HS-27A (cell line): ENCODE data around the gene MTFP1.
"Not testable (repeated sequence)": the region's sequence is repeated elsewhere in the genome, so short reads cannot be mapped to it uniquely, and the experiment has no call there.

Experiments used
- DNase-seq: peaks from one replicate; pipeline ENCODE4 v3.0.0-alpha.2; 2012; ENCODE audit warnings: low read depth, missing footprints

The MTFP1 gene

DNA sequence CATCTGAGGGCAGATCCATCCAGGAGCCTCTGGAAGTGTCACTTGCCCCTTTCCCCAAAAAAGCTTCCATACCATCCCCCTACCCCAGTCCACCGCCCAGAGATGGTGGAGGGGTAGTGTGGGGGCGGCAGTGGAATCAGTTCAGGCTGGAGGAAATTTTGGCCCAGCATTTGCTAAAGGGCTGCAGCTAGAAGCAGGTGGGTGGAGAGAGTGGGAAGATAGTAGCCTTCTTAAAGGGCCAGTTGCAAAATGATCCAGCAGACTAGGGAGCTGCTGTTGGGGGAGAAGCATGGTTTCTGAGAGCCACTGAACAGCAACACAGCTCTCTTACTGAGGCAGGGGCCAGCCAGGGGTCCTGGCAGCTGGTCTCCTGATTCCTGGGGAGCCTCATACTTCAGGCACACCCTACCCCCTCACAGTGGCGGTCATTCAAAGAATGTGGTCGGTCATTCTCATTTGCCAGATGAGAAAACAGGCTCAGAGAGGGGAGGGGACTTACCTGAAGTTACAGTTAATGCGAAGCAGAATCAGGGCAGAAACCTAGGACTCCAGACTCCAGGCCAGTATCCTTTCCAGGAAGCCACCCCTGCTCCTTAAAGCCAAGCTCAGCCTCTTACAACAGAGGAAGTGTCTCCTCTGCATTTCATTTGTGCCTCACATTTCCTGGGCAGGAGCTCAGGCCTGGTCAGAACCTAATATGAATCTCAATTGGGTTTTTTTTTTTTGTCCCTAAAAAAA, 23.4 kb upstream of the MTFP1 start:
- DNase-seq: no peak

DNA sequence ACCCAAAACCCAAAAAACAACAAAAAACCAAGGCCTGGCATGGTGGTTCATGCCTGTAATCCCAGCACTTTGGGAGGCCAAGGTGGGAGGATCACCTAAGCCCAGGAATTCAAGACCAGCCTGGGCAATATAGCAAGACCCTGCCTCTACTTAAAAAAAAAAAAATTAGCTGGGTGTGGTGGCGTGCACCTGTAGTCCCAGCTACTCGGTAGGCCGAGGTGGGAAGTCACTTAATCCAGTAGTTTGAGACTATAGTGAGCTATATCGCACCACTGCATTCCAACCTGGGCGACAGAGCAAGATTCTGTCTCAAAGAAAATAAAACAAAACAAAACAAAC, 22.8 kb upstream of the MTFP1 start:
- DNase-seq: not testable (repeated sequence)

DNA sequence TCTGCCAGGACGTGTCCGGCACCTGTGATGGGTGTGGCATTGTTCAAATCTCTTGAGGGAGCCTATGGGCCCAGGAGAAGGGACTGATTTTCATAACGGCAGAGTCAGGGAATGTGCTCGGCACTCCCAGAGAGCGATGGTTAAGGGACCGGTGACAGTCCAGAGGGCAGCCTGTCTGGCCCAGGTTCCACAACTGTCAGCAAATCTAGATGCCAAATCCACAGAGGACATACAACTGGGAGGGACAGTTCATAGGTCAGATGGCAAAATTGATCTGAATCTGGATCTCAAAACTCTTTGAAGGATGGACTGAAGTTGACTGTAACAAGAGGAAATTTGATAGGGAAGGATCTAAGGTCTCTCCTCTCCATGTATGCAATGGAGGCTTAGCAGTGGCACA, 21.3 kb upstream of the MTFP1 start:
- no peak for DNase-seq

DNA sequence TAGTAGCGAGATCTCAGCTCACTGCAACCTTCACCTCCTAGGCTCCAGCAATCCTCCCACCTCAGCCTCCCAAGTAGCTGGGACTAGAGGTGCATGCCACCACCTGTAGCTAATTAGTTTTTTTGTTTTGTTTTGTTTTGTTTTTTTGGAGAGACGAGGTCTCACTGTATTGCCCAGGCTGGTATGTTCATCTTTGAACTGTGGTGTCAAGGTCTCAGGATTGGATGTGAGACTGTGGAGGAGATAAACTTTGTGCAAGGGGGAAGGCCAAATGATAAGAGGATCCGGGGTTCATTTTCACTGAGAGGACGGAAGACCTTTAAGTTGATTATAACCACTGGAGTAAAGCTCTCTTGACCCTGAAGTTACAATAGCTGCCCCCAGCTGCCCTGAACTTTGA, 19.8 kb upstream of the MTFP1 start:
- DNase-seq: no peak

DNA sequence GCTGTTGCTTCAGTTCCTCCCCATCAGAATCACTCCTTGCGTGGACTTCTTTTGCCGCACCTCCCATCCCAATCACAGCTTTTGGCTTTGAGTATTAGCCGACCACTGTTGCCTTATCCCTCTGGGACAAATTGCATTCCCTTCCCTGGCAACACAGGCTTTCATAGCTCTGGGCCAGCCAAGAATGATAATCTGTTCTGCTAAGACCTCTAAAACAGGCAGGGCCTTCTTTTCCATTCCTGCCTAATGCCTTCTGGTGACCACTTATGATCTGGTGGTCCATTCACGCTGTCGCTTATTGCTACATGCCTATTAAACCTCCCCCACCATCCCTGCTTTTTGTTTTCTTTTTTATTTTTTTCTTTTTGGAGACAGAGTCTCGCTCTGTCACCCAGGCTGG, 19.2 kb upstream of the MTFP1 start:
- DNase-seq: no peak

DNA sequence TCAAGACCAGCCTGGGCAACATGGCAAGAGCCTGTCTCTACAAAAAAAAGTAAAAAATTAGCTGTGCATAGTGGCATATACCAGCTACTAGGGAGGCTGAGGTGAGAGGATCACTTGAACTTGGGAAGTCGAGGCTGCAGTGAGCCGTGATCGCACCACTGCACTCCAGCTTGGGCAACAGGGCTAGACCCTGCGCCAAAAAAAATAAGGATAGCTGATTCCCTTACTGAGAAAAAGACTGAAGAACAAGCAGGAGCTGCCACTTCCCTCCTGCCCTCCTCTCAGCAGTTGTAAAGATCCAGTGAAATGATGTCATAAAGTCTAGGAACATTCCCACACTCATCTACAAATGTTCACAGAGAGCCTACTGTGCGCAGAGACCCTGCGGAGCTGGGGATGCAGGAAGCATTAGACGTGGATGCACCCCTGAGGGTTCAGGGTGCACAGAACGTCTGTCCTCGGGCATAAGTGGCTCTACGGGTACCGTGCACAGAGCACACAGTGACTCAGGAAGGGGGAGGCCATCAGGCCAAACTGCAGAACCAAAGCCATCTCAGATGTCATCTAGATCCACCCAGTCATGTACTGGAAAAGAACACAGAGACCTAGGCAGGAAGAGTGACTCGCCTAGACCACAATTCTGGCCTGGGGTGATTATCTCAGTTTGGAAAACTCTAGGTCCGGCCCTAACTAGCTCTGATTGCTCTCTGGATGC, 17.0 kb upstream of the MTFP1 start:
- no peak for DNase-seq

DNA sequence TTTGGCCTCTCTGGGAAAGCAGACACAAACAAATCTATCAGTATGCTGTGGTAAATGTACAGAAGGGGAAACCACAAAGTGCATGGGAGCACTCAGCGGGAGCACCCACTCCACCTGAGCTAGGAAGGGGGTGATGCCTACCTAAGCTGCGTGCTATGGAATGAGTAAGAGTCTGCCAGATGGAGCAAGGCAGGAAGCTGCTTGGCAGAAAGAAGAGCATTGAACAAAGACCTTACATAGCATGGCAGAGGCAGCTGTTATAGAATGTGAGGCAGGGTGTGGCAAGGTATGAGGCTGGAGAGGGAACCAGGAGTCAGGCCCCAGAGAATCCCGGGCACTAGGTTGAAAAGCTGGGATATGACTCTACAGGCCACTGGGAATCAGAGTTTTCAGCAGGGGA, 13.8 kb upstream of the MTFP1 start:
- DNase-seq: no peak

DNA sequence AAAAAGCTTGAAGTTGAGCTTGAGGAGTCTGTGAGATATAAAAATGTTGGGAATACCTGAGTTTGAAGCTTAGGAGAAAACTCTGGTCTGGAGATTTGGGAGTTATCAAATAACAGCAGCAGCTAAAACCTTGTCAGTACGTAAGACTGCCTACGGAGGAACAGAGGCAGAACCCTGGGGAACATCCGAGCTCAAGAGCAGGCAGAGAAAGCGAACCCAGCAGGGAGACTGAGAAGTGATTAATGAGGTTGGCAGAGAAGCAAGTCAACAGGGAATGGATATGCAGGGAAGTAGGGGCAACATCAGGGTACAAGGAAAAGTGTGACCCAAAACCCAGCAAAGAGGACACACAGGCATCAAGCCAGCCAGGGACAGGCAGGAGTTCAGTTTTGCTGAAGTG, 12.6 kb upstream of the MTFP1 start:
- DNase-seq: no peak

DNA sequence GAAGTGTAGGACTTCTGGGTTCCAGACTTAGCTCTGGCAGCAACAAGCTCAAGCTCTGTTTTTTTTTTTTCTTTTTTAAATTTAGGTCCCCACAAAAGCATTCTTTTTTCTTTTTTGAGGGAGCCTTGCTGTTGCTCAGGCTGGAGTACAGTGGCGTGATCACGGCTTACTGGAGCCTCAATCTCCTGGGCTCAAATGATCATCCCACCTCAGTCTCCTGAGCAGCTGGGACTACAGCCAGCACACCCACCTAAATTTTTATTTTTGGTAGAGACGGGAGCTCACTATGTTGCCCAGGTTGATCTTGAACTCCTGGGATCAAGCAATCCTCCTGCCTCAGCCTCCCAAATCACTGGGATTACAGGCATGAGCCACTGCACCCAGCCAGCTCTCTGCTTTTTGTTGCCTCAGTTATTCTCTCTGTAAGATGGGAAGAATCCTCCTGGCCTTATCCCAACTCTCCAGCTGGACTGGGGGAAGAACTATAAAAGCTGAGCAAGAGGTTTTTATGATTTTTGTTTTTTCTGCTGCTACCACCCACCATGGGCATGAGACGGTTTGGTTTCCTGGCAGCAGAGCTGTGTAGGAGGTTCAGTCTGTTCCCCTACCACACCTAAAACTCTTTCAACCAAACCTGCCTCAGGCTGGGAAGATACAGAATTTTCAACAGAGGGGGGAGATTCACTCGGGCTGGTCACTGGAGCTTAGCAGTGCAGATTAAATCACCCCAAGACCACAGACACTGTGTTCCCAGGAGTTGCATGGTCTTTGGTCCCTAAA, 11.6 kb upstream of the MTFP1 start:
- DNase-seq: no peak

DNA sequence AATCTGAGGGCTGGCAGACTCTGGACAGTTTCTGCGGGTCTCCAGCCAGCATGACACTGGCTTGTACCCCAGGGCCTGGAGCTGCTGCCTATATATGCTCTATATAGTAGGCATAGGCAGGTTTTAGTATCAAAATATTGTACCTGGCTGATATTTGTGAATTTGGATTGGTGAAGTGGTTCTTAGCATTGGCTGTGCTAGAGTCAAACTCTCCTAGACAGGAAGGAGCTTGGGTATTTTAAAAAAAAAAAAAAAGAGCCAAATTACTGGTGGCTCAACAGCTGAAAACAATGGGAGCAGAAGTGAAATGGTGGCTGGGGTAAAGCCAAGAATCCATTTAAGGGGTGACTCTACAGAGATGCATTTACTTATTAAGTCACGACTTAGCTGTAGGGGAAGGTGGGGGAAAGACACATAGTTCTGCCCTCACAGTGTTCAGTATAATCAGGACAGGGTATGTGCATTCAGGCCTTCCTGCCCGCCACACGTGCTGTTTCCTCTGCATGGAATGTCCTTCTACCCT, 11.0 kb upstream of the MTFP1 start:
- DNase-seq: no peak

DNA sequence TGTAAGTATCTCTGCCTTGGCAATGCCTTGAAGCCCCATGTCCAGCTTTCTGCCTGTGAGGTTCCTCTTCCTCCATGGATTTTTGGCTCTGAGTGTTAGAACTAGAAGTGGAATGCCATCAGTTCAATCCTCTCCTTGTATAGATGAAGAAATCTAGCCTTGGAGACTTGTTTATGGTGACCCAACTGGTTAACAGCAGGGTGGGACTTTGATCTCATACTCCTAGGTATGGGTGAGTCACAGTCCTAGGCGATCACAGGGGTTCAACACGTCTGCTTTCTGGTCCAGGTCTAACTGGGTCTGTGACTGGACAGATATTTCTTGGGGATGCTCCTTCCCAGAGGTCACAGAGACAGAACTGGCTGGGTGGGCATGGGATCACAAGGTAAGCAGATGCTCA, 9.2 kb upstream of the MTFP1 start:
- no peak for DNase-seq

DNA sequence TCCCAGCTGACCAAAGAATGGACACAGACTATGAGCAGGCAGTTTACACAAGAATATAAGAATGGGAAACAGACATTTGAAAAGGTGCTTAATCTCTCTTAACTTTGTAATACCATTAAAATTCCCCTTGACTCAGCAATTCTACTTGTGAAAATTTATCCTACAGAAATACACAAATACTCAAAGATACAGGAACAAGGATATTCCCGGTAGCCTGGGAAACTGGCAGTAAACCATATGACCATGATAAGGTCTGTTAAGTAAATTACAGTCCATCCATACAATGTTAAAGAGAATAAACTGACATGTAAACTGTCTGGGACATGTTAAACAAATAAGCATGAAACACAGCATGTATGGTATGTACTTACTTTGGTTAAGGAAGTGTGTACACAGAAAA, 8.7 kb upstream of the MTFP1 start:
- no peak for DNase-seq

DNA sequence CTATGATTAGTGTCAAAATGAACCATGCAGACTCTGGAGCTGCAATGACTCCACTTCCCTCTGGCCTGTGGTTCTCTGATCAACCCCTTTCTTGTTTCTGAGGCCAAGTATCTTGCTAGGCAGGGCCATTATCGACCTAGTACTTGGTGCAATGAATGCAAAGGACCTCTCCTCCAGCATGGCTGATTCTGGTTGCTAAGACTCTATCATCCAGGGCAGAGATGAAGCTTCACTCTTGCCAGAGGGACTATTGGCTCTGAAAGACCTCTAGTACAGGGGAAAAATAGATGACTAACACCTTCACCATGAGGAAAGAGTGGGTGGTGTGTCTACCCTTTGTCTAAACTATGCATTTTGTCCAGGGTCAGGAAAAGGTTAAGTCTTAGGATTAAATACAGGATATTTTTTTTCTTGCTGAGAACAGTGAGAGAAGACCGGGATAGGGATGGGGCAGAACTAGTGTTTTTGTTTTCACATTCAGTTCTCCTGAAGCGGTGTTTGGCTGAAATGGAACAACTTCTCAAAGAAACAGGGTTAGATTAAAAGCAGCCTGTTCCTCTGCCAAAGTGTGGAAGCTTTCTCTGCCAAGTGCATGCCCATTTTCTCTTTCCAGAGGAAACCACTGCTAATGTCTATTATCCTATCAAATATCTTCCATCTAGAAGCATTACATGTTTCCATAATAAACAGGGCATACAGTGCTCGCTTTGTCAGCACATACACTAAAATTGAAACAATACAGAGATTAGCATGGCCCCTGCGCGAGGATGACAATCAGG, 5.0 kb upstream of the MTFP1 start:
- peak; percentile 36 for DNase-seq

DNA sequence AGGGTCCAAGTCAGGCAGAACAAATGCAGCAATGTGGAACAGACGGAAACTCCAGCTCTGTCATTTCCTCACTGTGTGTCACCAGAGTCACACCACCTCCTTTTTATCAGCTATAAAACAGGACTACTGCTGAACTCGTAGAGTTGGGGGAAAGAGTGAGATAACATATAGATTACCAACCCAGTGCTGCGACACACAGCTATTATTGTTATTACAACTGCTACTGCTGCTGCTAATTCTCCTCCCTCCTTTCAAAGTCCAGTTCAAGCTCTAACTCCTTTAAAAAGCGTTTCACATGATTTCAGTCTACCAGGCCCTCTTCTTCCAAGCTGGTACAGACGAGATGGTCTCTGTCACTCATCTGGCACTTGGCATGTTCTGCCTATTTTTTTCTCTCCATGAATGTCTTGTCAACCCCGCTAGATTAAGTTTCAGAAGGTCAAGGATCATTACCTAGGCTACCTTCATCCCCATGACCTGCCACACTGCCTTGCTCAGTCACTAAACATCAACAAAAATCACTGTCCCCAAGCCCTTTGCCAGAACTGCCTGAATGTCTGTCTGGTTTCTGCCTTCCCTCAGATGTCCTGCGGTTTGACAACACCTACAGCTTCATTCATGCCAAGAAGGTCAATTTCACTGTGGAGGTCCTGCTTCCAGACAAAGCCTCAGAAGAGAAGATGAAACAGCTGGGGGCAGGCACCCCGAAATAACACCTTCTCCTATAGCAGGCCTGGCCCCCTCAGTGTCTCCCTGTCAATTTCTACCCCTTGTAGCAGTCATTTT, 3.7 kb upstream of the MTFP1 start:
- no peak for DNase-seq

DNA sequence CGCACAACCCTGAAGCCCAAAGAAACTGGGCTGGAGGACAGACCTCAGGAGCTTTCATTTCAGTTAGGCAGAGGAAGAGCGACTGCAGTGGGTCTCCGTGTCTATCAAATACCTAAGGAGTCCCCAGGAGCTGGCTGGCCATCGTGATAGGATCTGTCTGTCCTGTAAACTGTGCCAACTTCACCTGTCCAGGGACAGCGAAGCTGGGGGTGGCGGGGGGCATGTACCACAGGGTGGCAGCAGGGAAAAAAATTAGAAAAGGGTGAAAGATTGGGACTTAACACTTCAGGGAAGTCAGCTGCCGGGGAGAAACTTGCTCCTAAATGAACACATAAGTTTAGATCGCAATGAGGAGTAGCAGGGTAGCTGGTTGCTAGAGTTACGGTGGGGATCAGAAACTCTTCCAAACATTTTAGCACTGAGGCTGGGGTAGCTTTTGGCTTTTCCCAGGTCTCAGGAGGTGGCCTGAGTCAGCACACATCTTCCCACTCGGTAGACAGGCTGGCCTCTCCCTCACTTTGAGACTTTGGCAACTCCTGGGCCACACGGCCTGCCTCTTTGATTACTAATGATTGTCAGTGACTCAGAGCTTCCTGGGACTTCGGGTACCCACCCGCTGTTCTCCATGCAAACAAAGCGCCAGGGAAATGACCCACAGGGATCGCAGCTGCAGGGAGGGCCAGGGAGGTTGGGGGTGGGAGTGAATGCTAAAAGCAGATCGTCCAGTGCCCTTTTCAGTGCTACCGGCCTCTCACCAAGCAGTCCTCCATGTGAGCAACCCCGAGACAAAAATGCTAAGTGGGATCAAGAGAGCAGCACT, 2.9 kb upstream of the MTFP1 start:
- peak; percentile 86 for DNase-seq

DNA sequence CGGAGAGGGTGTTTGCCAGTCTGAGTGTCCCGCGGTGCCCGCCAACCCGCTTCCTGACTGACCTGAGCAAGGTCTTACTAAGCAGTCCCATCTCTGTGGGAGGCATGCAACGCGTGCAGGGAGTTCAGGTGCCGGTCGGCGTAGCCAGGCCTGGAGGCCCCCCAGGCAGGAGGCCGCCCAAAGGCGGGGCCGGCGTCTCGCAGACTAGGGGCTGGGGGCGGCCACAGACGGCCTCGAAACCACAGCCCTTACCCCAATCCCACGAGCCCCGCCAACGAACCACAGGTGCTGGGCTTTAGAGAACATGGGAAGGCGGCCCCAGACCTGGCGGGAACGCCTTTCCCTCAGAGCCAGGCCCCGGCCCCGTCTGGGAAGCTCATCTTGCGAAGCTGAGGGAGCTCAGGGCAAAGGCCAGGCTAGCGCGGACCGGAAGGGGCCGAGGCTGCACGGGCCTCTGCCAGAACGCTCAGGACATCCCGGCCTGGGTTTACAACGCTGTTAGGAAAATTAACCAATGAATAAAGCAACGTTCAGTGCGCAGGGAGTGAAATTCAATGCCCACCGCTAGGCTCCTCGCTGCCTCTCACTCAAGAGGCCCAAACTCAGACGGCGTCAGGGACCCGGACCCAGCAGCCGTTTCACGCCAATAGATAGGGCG, 2.1 kb upstream of the MTFP1 start:
- DNase-seq: no peak

DNA sequence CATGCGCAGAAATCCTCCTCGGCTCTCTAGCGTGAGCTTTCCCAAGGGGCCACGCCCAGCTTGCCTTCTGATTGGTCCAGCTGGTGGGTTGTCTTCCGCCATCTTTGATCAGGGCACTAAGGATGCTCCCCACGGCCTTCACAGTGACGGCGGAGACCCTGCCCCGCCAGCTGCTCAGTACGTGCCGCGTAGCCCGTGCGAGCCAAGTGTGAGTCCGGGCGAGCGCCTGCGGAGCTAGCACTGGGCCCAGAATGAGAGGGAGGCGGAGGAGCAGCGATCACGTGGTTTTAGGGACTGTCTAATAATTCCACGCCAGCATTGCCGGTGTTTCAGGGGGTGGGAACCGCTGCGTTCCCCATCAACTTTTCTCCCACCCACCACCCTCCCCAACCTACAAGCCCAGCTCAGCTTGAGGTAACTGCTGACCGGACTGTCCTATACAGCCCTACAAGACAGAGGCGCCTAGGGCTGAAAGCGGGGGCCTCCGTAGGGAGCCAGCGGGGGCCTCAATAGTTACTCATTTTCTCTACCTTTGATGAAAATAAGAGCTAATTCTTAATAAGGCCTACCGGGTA, 1.5 kb upstream of the MTFP1 start:
- DNase-seq: peak; percentile 99

DNA sequence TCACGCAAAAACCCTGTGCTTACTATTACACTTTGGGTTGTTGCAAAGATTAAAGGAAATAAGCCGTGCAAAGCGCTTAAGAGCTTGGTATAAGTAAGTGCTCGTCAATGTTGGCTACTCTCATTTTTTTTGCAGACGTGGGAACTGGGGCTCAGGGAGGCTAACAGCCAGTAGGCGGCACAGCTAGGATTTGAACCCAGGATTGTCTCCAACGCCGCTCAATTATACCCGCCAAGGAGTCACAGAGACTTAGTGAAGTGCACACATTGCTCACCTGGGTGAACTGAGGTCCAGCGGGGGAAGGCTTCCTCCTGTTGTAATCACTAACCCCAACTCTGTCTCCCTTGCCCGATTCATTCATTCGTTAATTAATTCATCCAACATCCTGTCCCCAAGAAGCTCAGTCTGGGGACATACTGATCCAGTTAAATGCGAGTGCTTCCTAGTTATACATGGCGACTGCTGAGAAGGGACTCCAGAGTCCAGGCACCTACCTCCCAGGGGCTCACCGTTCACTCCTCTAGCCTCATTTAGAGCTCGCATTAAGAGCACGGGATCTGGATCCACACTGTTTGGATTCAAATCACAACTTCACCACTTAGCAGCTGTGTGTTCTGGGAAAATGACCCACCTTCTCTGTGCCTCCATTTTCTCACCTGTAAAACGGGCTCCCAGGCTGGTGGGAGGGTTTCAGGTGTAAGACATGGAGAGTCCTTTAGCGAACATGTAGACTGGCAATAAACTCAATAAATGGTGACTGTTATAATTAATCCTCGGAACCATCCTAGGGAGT, 838 bp upstream of the MTFP1 start:
- DNase-seq: no peak

DNA sequence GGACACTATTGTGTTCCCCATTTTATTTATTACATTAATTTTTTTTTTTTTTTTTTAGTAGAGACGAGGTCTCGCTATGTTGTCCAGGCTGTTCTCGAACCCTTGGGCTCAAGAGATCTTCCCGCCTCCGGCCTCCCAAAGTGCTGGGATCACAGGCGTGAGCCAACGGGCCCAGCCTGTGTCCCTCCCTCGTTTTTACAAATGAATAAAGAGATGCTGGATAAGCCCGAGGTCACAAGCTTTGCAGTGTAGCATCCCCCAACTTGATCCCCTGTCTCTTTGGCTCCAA, 297 bp upstream of the MTFP1 start:
- DNase-seq: no peak
